ENCODE measurements around the gene BCOR.
A peak's percentile ranks its signal among the peaks of the same experiment; 100 is the strongest.

BCOR gene

GRCh38 chrX:40097504-40098263, at the start of gene BCOR:
TSS of gene BCOR (minus strand) at chrX:40097958. CDS start at chrX:40077929, 20,029 bp downstream.
- peak; percentile 1 to 28 for DNase-seq

- DNase-seq, result no peak
Observed at GRCh38 chrX:40147126-40147952, 49.6 kb upstream of the BCOR start.

- no peak for DNase-seq
Observed at GRCh38 chrX:40146262-40147125, 48.7 kb upstream of the BCOR start.

GRCh38 chrX:40145923-40146261, 48.1 kb upstream of the BCOR start:
- no peak for DNase-seq

- no peak for DNase-seq
Observed at GRCh38 chrX:40145001-40145922, 47.5 kb upstream of the BCOR start.

- no peak for DNase-seq
Observed at GRCh38 chrX:40144576-40144975, 46.8 kb upstream of the BCOR start.

- DNase-seq, result no peak
Observed at GRCh38 chrX:40143987-40144386, 46.2 kb upstream of the BCOR start.

- DNase-seq, result no peak
Observed at GRCh38 chrX:40143001-40143400, 45.2 kb upstream of the BCOR start.

GRCh38 chrX:40142417-40142816, 44.7 kb upstream of the BCOR start:
- no peak for DNase-seq

GRCh38 chrX:40140706-40141499, 43.1 kb upstream of the BCOR start:
- no peak for DNase-seq

GRCh38 chrX:40132751-40133150, 35.0 kb upstream of the BCOR start:
- DNase-seq, result no peak

- DNase-seq, result no peak
Observed at GRCh38 chrX:40131654-40132337, 34.0 kb upstream of the BCOR start.

- DNase-seq, result peak in 1 of 2 experiments; percentile 10
Observed at GRCh38 chrX:40130207-40130606, 32.4 kb upstream of the BCOR start.

- DNase-seq, result no peak
Observed at GRCh38 chrX:40127052-40127451, 29.3 kb upstream of the BCOR start.

GRCh38 chrX:40122487-40122886, 24.7 kb upstream of the BCOR start:
- no peak for DNase-seq

- DNase-seq, result no peak
Observed at GRCh38 chrX:40121618-40122017, 23.9 kb upstream of the BCOR start.

- DNase-seq, result no peak
Observed at GRCh38 chrX:40120838-40121580, 23.3 kb upstream of the BCOR start.

GRCh38 chrX:40117715-40118285, 20.0 kb upstream of the BCOR start:
- DNase-seq, result no peak

- DNase-seq, result no peak
Observed at GRCh38 chrX:40116925-40117324, 19.2 kb upstream of the BCOR start.

- DNase-seq, result no peak
Observed at GRCh38 chrX:40112996-40113395, 15.2 kb upstream of the BCOR start.

Measured in SW 1271 (cell line).